Right cardiac atrium (tissue), 5 donors: ENCODE results near the gene ZNF791. TPM values are rescaled to one million over a fixed set of nuclear protein-coding genes. Genes with fewer than 3 reads are reported as not detected.
A peak's percentile ranks its signal among the peaks of the same experiment; 100 is the strongest.

Experiments used
- ATAC-seq, 2 donors: fragments of 200-7000 bp; cut with Tn5 transposase; one replicate each; pipeline versions ENCODE4 v1.8.0 to v1.9.1; 2020; ENCODE audit warnings: moderate library complexity in 2 of 2, mild to moderate bottlenecking in 1 of 2
- DNase-seq, 3 donors: peaks; one replicate each; pipeline ENCODE4 v3.0.0-alpha.2; 2020
- H3K27ac ChIP-seq: one replicate; pipeline ENCODE4 v1.5.1; 2013; ENCODE audit warnings: mild to moderate bottlenecking, low read length, control low read depth, moderate library complexity
- H3K27me3 ChIP-seq: one replicate; pipeline ENCODE4 v1.6.1; 2013; ENCODE audit not compliant: control insufficient read depth, insufficient read depth
- H3K4me1 ChIP-seq: one replicate; pipeline ENCODE4 v1.6.1; 2013; ENCODE audit warnings: low read length; ENCODE audit not compliant: control insufficient read depth, insufficient read depth
- H3K4me3 ChIP-seq: one replicate; pipeline ENCODE4 v1.5.1; 2013; ENCODE audit warnings: low read length, control low read depth
- H3K9me3 ChIP-seq: one replicate; pipeline ENCODE4 v1.6.1; 2013; ENCODE audit warnings: low read length; ENCODE audit not compliant: control insufficient read depth
- WGBS: extraction: QIAGEN DNeasy Blood & Tissue Kit; methylation state at CpG from one replicate; pipeline ENCODE4 v1.1.7; 2013; 5-methylcytosine and 5-hydroxymethylcytosine counted together
- intact Hi-C, 4 donors: fragments of 100-400 bp; cut with DNase I; formaldehyde crosslinking; loops; one replicate each; pipeline versions ENCODE4 v1.11.0 to v1.14.0; 2022 to 2023
- polyA plus RNA-seq: library from polyadenylated mRNA; stranded (reverse); fragments of 200-250 nt; gene quantifications from one replicate; pipeline ENCODE4 v1.2.3, GENCODE V29; 2013
- total RNA-seq, 4 donors: library from RNA; stranded (reverse); fragmentation: NEBNext Ultra II Directional; extraction: Animal tissue kit (Norgen Biotek cat#: 25700); gene quantifications; one replicate each; pipeline ENCODE4 v1.2.1, GENCODE V29; 2021
- donor health status: healthy with polysubstance abuse.
- donor health status: DM: no; HTN: yes; CAD: no.
- donor health status: DM: no; HTN: no; CAD: no.
- donor health status: DM: no; HTN: yes; CAD: no; lungs with severe emphysema.
- donor health status: DM: yes; HTN: yes; CAD: no.

Gene ZNF791
- total and polyA plus RNA-seq, 5 donors: 6.8 to 26.7 (median 20.8) TPM

DNA sequence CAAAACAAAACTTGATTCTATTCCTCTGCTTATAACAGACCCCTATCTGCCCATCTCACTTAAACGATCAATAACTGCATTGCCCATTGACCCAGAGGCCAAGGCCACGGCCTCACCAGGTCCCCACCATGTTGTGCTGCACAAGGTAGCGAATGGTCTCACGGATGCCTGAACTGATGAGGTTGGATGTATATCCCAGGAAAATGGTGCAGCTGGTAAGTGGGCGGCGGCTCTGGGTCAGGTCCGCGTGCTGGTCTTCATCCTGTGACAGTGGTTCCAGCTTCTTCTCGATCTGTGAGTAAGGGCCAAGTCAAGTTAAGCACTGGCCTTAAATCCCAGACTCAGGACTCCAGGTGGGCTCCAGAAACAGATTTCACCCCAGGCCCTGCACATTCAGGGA is 69.3 kb downstream of the ZNF791 start:
- DNase-seq: peak in 2 of 3 donors; percentile 41 to 47
- ATAC-seq: no peak
- 93% methylated on average over 9 of the region's 9 CpGs for WGBS
- Histone ChIP-seq H3K4me1 (peaks cover 2% of the 10 kb centered on the region), H3K4me3 (no peak overlapping the region), H3K9me3 (no peaks in the 10 kb centered on the region), H3K27me3 (no peaks in the 10 kb centered on the region), H3K27ac (no peak overlapping the region)
- intact Hi-C loops: no loop called here

GRCh38 chr19:12681074-12681987 is 70.6 kb downstream of the ZNF791 start, which contains the start of gene DHPS:
Gene DHPS (minus strand): TSS chr19:12681880. CDS start chr19:12681766, 114 bp downstream.
- DNase-seq: peak; percentile 94 to 97 (median 95)
- Histone ChIP-seq H3K9me3 (no peaks in the 10 kb centered on the region), H3K4me3 (peak within 1 kb of the TSS; percentile 100), H3K4me1 (peaks cover 2% of the 10 kb centered on the region), H3K27me3 (no peaks in the 10 kb centered on the region), H3K27ac (peak within 1 kb of the TSS; percentile 100)
- intact Hi-C loops: no loop called here
- peak; percentile 91 to 92 for ATAC-seq
- WGBS: under 1% methylated on average over 68 of the region's 68 CpGs

Other genes with a start within 250 kb of the ZNF791 start
- gene ZNF442, start 245.2 kb upstream of the ZNF791 start, total RNA-seq: 1 to 10 TPM; 2.7 to 3.7 (median 3.2) TPM
- 0.84 TPM for gene ZNF442, start 245.2 kb upstream of the ZNF791 start, polyA plus RNA-seq
- 1 to 10 TPM; 2.3 to 3.4 (median 3.0) TPM for gene ZNF799, start 209.6 kb upstream of the ZNF791 start, total RNA-seq
- gene ZNF799, start 209.6 kb upstream of the ZNF791 start, polyA plus RNA-seq: 2.1 TPM
- gene ZNF443, start 169.9 kb upstream of the ZNF791 start, total RNA-seq: 1 to 10 TPM; 2.6 to 2.7 (median 2.6) TPM
- gene ZNF443, start 169.9 kb upstream of the ZNF791 start, polyA plus RNA-seq: 1.7 TPM
- 1 to 10 TPM; 1.3 to 2.6 (median 2.0) TPM for gene ZNF709, start 126.1 kb upstream of the ZNF791 start, total RNA-seq
- 1.3 TPM for gene ZNF709, start 126.1 kb upstream of the ZNF791 start, polyA plus RNA-seq
- 10 to 100 TPM; 10.1 to 13.6 (median 12.1) TPM for gene ZNF564, start 59.4 kb upstream of the ZNF791 start, total RNA-seq
- gene ZNF564, start 59.4 kb upstream of the ZNF791 start, polyA plus RNA-seq: 4.6 TPM
- gene ZNF490, start 107 bp upstream of the ZNF791 start, total RNA-seq: 1 to 10 TPM; 4.9 to 7.1 (median 6.0) TPM
- 0.86 TPM for gene ZNF490, start 107 bp upstream of the ZNF791 start, polyA plus RNA-seq
- 10 to 100 TPM; 32.7 to 52.6 (median 42.1) TPM for gene MAN2B1, start 55.8 kb downstream of the ZNF791 start, total RNA-seq
- 19.8 TPM for gene MAN2B1, start 55.8 kb downstream of the ZNF791 start, polyA plus RNA-seq
- gene WDR83, start 55.9 kb downstream of the ZNF791 start, total RNA-seq: 10 to 100 TPM in 1 of 4 donors, 1 to 10 TPM in 3; 6.3 to 10.5 (median 8.1) TPM
- 10.0 TPM for gene WDR83, start 55.9 kb downstream of the ZNF791 start, polyA plus RNA-seq
- gene DHPS, start 71.0 kb downstream of the ZNF791 start, total RNA-seq: 10 to 100 TPM; 40.8 to 52.0 (median 49.7) TPM
- gene DHPS, start 71.0 kb downstream of the ZNF791 start, polyA plus RNA-seq: 49.4 TPM
- gene GNG14, start 77.1 kb downstream of the ZNF791 start, total RNA-seq: not detected
- gene GNG14, start 77.1 kb downstream of the ZNF791 start, polyA plus RNA-seq: not detected
- 1 to 10 TPM; 1.2 to 2.0 (median 1.9) TPM for gene FBXW9, start 85.7 kb downstream of the ZNF791 start, total RNA-seq
- 2.1 TPM for gene FBXW9, start 85.7 kb downstream of the ZNF791 start, polyA plus RNA-seq
- gene TNPO2, start 113.0 kb downstream of the ZNF791 start, total RNA-seq: 10 to 100 TPM; 44.3 to 54.6 (median 45.0) TPM
- gene TNPO2, start 113.0 kb downstream of the ZNF791 start, polyA plus RNA-seq: 24.8 TPM
- gene TRIR, start 123.8 kb downstream of the ZNF791 start, total RNA-seq: 100 to 1,000 TPM; 112 to 135 (median 129) TPM
- 219 TPM for gene TRIR, start 123.8 kb downstream of the ZNF791 start, polyA plus RNA-seq
- 10 to 100 TPM; 49.7 to 64.7 (median 58.2) TPM for gene GET3, start 126.6 kb downstream of the ZNF791 start, total RNA-seq
- 87.2 TPM for gene GET3, start 126.6 kb downstream of the ZNF791 start, polyA plus RNA-seq
- gene BEST2, start 140.9 kb downstream of the ZNF791 start, total RNA-seq: not detected
- not detected for gene BEST2, start 140.9 kb downstream of the ZNF791 start, polyA plus RNA-seq
- gene HOOK2, start 164.6 kb downstream of the ZNF791 start, total RNA-seq: 10 to 100 TPM in 2 of 4 donors, 1 to 10 TPM in 2; 9.3 to 22.9 (median 13.4) TPM
- gene HOOK2, start 164.6 kb downstream of the ZNF791 start, polyA plus RNA-seq: 18.0 TPM
- 100 to 1,000 TPM in 1 of 4 donors, 10 to 100 TPM in 3; 29.9 to 209 (median 51.9) TPM for gene JUNB, start 180.6 kb downstream of the ZNF791 start, total RNA-seq
- 156 TPM for gene JUNB, start 180.6 kb downstream of the ZNF791 start, polyA plus RNA-seq
- 100 to 1,000 TPM; 595 to 772 (median 666) TPM for gene PRDX2, start 190.9 kb downstream of the ZNF791 start, total RNA-seq
- 834 TPM for gene PRDX2, start 190.9 kb downstream of the ZNF791 start, polyA plus RNA-seq
- gene THSD8, start 191.1 kb downstream of the ZNF791 start, total RNA-seq: 1 to 10 TPM; 2.2 to 3.6 (median 3.0) TPM
- gene THSD8, start 191.1 kb downstream of the ZNF791 start, polyA plus RNA-seq: 2.5 TPM
- 1 to 10 TPM; 2.6 to 4.6 (median 3.7) TPM for gene RNASEH2A, start 195.7 kb downstream of the ZNF791 start, total RNA-seq
- 3.5 TPM for gene RNASEH2A, start 195.7 kb downstream of the ZNF791 start, polyA plus RNA-seq
- gene RTBDN, start 223.7 kb downstream of the ZNF791 start, total RNA-seq: not detected
- not detected for gene RTBDN, start 223.7 kb downstream of the ZNF791 start, polyA plus RNA-seq
- under 1 TPM in 3 of 4 donors, not detected in 1; 0.31 to 0.59 (median 0.34) TPM for gene MAST1, start 227.6 kb downstream of the ZNF791 start, total RNA-seq
- 0.20 TPM for gene MAST1, start 227.6 kb downstream of the ZNF791 start, polyA plus RNA-seq